Lower leg skin (tissue), 4 donors: ENCODE measurements around the gene PCDHB12. TPM values are rescaled to one million over a fixed set of nuclear protein-coding genes. Genes with fewer than 3 reads are reported as not detected.
"Not testable (repeated sequence)": the region's sequence is repeated elsewhere in the genome, so short reads cannot be mapped to it uniquely, and the experiment has no call there.

Source experiments
- DNase-seq, 2 donors: peaks; one replicate each; pipeline ENCODE4 v3.0.0-alpha.2; 2019; ENCODE audit warnings: low spot score in 2 of 2
- H3K4me3 ChIP-seq: fragments of 200-600 bp; sonication (generic); 2 replicates; pipeline ENCODE4 v1.5.1; 2017; ENCODE audit warnings: mild to moderate bottlenecking, low read depth; ENCODE audit not compliant: poor library complexity, severe bottlenecking
- CTCF ChIP-seq, 3 donors: fragments of 450-650 bp; IDR thresholded peaks; one replicate each; pipeline ENCODE4 v1.5.1; 2016; ENCODE audit warnings: antibody characterized with exemption in 3 of 3, mild to moderate bottlenecking in 3 of 3, moderate library complexity in 2 of 3
- POLR2A ChIP-seq, 2 donors: fragments of 450-650 bp; IDR thresholded peaks; one replicate each; pipeline ENCODE4 v1.6.1; 2016 to 2017; ENCODE audit warnings: antibody characterized with exemption in 2 of 2, mild to moderate bottlenecking in 1 of 2, moderate library complexity in 1 of 2
- WGBS, 2 donors: methylation state at CpG; one replicate each; pipeline ENCODE4 v1.1.5; 2018; 5-methylcytosine and 5-hydroxymethylcytosine counted together
- intact Hi-C: fragments of 100-400 bp; cut with DNase I; formaldehyde crosslinking; loops from one replicate; pipeline ENCODE4 v1.15.0; 2023; ENCODE audit warnings: low total_unique reads
- total RNA-seq, 4 donors: library from RNA; depleted of rRNA; stranded (reverse); fragments of >200 nt; gene quantifications; one replicate each; pipeline ENCODE4 v1.1.0, GENCODE V29; 2016

Gene PCDHB12
- total RNA-seq, 4 donors from 2014 or later, result 0.49 to 3.2 (median 2.3) TPM; not detected in 1

- no peak for DNase-seq
- TF ChIP-seq POLR2A (IDR thresholded peaks at IDR 0.05), result no peak
- no peak for TF ChIP-seq CTCF (IDR thresholded peaks at IDR 0.05)
- H3K4me3 ChIP-seq, result no peak overlapping the region
- WGBS, 2 donors, result 39 to 67% methylated on average over 1 of the region's 1 CpG
- intact Hi-C loops, result no loop called here
These were observed 28.2 kb upstream of the PCDHB12 start for GRCh38 chr5:141180313-141180712.

GRCh38 chr5:141182248-141182647 lies 26.3 kb upstream of the PCDHB12 start, which contains the start of gene PCDHB16:
TSS of gene PCDHB16 (plus strand) at chr5:141182387. CDS start at chr5:141182560, 173 bp downstream.
- TF ChIP-seq POLR2A (IDR thresholded peaks at IDR 0.05), result no peak
- no peak for TF ChIP-seq CTCF (IDR thresholded peaks at IDR 0.05)
- 10 to 11% methylated on average over 13 of the region's 13 CpGs for WGBS, 2 donors
- DNase-seq, result no peak
- peak within 1 kb of the TSS; percentile 1 for H3K4me3 ChIP-seq
- intact Hi-C loops, result no loop called here

- WGBS, 2 donors, result 20 to 40% methylated on average over 3 to 12 of the region's 69 CpGs
- DNase-seq, intact Hi-C loops, H3K4me3 ChIP-seq: not testable (repeated sequence)
These were observed 24.2 kb upstream of the PCDHB12 start for GRCh38 chr5:141184117-141184855.

- TF ChIP-seq CTCF (IDR thresholded peaks at IDR 0.05), result no peak
- TF ChIP-seq POLR2A (IDR thresholded peaks at IDR 0.05), result no peak
- H3K4me3 ChIP-seq, result no peak within 1 kb of the TSS
- intact Hi-C loops, result no loop called here
- 18 to 24% methylated on average over 9 of the region's 9 CpGs for WGBS, 2 donors
- DNase-seq, result no peak
These were observed 21.5 kb upstream of the PCDHB12 start, which contains the start of gene PCDHB9 for GRCh38 chr5:141186897-141187512. TSS of gene PCDHB9 (plus strand) at chr5:141187161. CDS start at chr5:141187319, 158 bp downstream.

- H3K4me3 ChIP-seq, DNase-seq, intact Hi-C loops: not testable (repeated sequence)
- 28 to 36% methylated on average over 8 to 24 of the region's 37 CpGs for whole genome bisulfite sequencing, 2 donors
These were observed 19.8 kb upstream of the PCDHB12 start for GRCh38 chr5:141188682-141189081.

GRCh38 chr5:141189131-141189530 lies 19.4 kb upstream of the PCDHB12 start:
- intact Hi-C loops, H3K4me3 ChIP-seq, DNase-seq: not testable (repeated sequence)
- 45% methylated on average over 18 of the region's 35 CpGs; no CpG with 5 or more reads in 1 of the 2 donors for WGBS, 2 donors

- DNase-seq, result no peak
- TF ChIP-seq POLR2A (IDR thresholded peaks at IDR 0.05) (no peak), CTCF (IDR thresholded peaks at IDR 0.05) (no peak)
- no peak within 1 kb of the TSS for H3K4me3 ChIP-seq
- intact Hi-C loops, result no loop called here
- 8 to 13% methylated on average over 10 of the region's 10 CpGs for WGBS, 2 donors
These were observed 16.3 kb upstream of the PCDHB12 start, which contains the start of gene PCDHB10 for GRCh38 chr5:141192110-141192725. TSS of gene PCDHB10 (plus strand) at chr5:141192353. CDS start at chr5:141192553, 200 bp downstream.

GRCh38 chr5:141194332-141194731 lies 14.2 kb upstream of the PCDHB12 start:
- DNase-seq, intact Hi-C loops, H3K4me3 ChIP-seq: not testable (repeated sequence)
- WGBS, 2 donors, result 22 to 39% methylated on average over 7 to 22 of the region's 37 CpGs
